PC-3 (cell line): ENCODE results near the gene TRABD2B. TPM values are rescaled to one million over a fixed set of nuclear protein-coding genes. Genes with fewer than 3 reads are reported as not detected.

ENCODE experiments used
- ATAC-seq: fragments of 200-7000 bp; cut with Tn5 transposase; 2 replicates; pipeline ENCODE4 v1.9.1; 2020; ENCODE audit warnings: mild to moderate bottlenecking, moderate library complexity
- BruUV-seq: library from RNA; stranded (reverse); fragments of 400-500 nt; replicated peaks from 2 replicates; lab custom pipeline; 2021; lab: Mats Ljungman, UMichigan
- CTCF ChIA-PET: fragments of 300-600 bp; sonication (Branson Sonifier 250); formaldehyde crosslinking; loops from one replicate; lab custom pipeline; 2022; ENCODE audit warnings: antibody characterized with exemption; lab: Charles Lee
- POLR2A ChIA-PET: fragments of 300-600 bp; sonication (Branson Sonifier 250); formaldehyde crosslinking; loops from one replicate; lab custom pipeline; 2022; ENCODE audit warnings: antibody characterized with exemption; ENCODE audit not compliant: unreplicated experiment; lab: Charles Lee
- DNase-seq: peaks from one replicate; pipeline ENCODE4 v3.0.0-alpha.2; 2015
- H2AFZ ChIP-seq: fragments of 300-600 bp; sonication (generic); 2 replicates; pipeline ENCODE4 v1.6.0; 2016; ENCODE audit warnings: antibody characterized with exemption, low read length
- H3F3A ChIP-seq: fragments of 300-600 bp; sonication (generic); one replicate; pipeline ENCODE4 v1.6.0; 2017; ENCODE audit warnings: antibody characterized with exemption, low read length, control low read depth, mild to moderate bottlenecking; ENCODE audit not compliant: unreplicated experiment
- H3K27ac ChIP-seq: fragments of 300-600 bp; sonication (generic); 2 replicates; pipeline ENCODE4 v1.5.1; 2016; ENCODE audit warnings: mild to moderate bottlenecking, low read length
- H3K27me3 ChIP-seq: fragments of 300-600 bp; sonication (generic); 2 replicates; pipeline ENCODE4 v1.6.1; 2016; ENCODE audit warnings: low read length, mixed read lengths
- H3K36me3 ChIP-seq: fragments of 300-600 bp; sonication (generic); 2 replicates; pipeline ENCODE4 v1.6.1; 2016; ENCODE audit warnings: low read depth, mixed run types, low read length, mixed read lengths
- H3K4me1 ChIP-seq: fragments of 300-600 bp; sonication (generic); 2 replicates; pipeline ENCODE4 v1.5.1; 2016; ENCODE audit warnings: low read length; ENCODE audit not compliant: insufficient read depth
- H3K4me2 ChIP-seq: fragments of 300-600 bp; sonication (generic); 2 replicates; pipeline ENCODE4 v1.6.0; 2016; ENCODE audit warnings: low read length
- H3K4me3 ChIP-seq: fragments of 300-600 bp; sonication (generic); 2 replicates; pipeline ENCODE4 v1.5.1; 2016; ENCODE audit warnings: mild to moderate bottlenecking, low read length, mixed read lengths
- H3K79me2 ChIP-seq: fragments of 300-600 bp; sonication (generic); 2 replicates; pipeline ENCODE4 v1.6.1; 2017; ENCODE audit warnings: low read length, mixed read lengths
- H3K9ac ChIP-seq: fragments of 300-600 bp; sonication (generic); 2 replicates; pipeline ENCODE4 v1.6.0; 2016; ENCODE audit warnings: mild to moderate bottlenecking, low read length
- H3K9me2 ChIP-seq: fragments of 300-600 bp; sonication (generic); replicated peaks from 2 replicates; pipeline ENCODE4 v1.6.1; 2016; ENCODE audit warnings: mixed run types, low read length, mixed read lengths
- H3K9me3 ChIP-seq: fragments of 300-600 bp; sonication (generic); 2 replicates; pipeline ENCODE4 v1.6.1; 2016; ENCODE audit warnings: low read length, mixed read lengths
- H4K20me1 ChIP-seq: fragments of 300-600 bp; sonication (generic); 2 replicates; pipeline ENCODE4 v1.6.1; 2016; ENCODE audit warnings: low read length, mixed read lengths
- CTCF ChIP-seq: fragments of 300-600 bp; sonication (generic); conservative IDR thresholded peaks from 2 replicates; pipeline ENCODE4 v1.5.1; 2017; ENCODE audit warnings: antibody characterized with exemption, low read depth, mild to moderate bottlenecking, low read length
- EZH2 ChIP-seq: fragments of 300-600 bp; sonication (generic); IDR thresholded peaks from one replicate; pipeline ENCODE4 v1.6.1; 2017; ENCODE audit warnings: antibody characterized with exemption, mild to moderate bottlenecking, low read length; ENCODE audit not compliant: unreplicated experiment
- EZH2phosphoT487 ChIP-seq: fragments of 300-600 bp; sonication (generic); IDR thresholded peaks from 2 replicates; pipeline ENCODE4 v1.6.1; 2018; ENCODE audit warnings: mild to moderate bottlenecking, antibody characterized with exemption, low read length, borderline replicate concordance
- intact Hi-C: fragments of 100-400 bp; cut with micrococcal nuclease; formaldehyde crosslinking; loops from 2 replicates; pipeline ENCODE4 v1.9.0; 2023
- total RNA-seq: library from RNA; depleted of rRNA; stranded (reverse); fragments of >200 nt; gene quantifications from 2 replicates; pipeline ENCODE4 v1.2.3, GENCODE V29; 2014

The TRABD2B gene
- total RNA-seq, 1 experiment from 2014 or later = 0.44 TPM

GRCh38 chr1:47722909-47723580 lies 274.1 kb downstream of the TRABD2B start:
- ChIA-PET CTCF (no interaction called here), POLR2A (no interaction called here)

DNA sequence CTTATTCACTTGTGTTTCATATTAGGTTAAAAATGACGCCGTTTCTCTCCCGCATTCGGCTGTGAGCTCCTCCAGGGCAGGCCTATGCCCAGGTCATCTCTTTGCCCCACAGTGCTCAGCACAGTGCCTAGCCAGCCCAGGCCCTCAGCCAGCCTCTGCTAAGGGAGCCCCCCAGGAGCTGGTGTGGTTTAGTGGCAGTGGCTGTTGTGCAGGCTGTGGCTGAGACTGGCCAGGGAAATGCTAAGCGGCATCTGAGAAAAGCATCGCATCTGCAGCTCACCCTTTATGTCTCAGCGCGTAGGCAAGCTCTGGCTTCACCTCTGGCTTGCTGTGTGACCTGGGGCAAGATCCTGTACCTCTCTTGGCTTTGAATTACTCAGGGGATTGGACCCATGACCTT lies 275.1 kb downstream of the TRABD2B start:
- Histone ChIP-seq H3K9ac (no peak overlapping the region), H3K79me2 (no peaks in the 10 kb centered on the region), H3K27ac (no peak overlapping the region), H3K36me3 (no peaks in the 10 kb centered on the region), H4K20me1 (no peaks in the 10 kb centered on the region), H3K9me2 (no peaks in the 10 kb centered on the region), H3F3A (no peaks in the 10 kb centered on the region), H3K27me3 (peaks cover 67% of the 10 kb centered on the region), H3K4me1 (no peaks in the 10 kb centered on the region), H3K4me3 (no peak overlapping the region), H3K9me3 (no peaks in the 10 kb centered on the region), H2AFZ (no peak overlapping the region), H3K4me2 (no peak overlapping the region)
- DNase-seq = no peak
- BruUV-seq = no TSS peak
- POLR2A ChIA-PET = no interaction called here
- no peak for ATAC-seq
- intact Hi-C loops = loop anchor here (10.0 kb wide), 1 partner anchor 547 kb away; no protein-coding TSS in a partner anchor
- TF ChIP-seq EZH2phosphoT487 = no peak
- TF ChIP-seq CTCF = no peak
- no peak for TF ChIP-seq EZH2
- CTCF ChIA-PET = no interaction called here

More at GRCh38 chr1:47722909-47723580, 274.1 kb downstream of the TRABD2B start:
- Histone ChIP-seq H3F3A (no peaks in the 10 kb centered on the region), H3K9me3 (no peaks in the 10 kb centered on the region), H3K9me2 (no peaks in the 10 kb centered on the region), H3K4me3 (no peak overlapping the region), H2AFZ (no peak overlapping the region), H3K9ac (no peak overlapping the region), H4K20me1 (no peaks in the 10 kb centered on the region), H3K4me1 (no peaks in the 10 kb centered on the region), H3K4me2 (no peak overlapping the region), H3K36me3 (no peaks in the 10 kb centered on the region), H3K27ac (no peak overlapping the region), H3K79me2 (no peaks in the 10 kb centered on the region), H3K27me3 (peaks cover 58% of the 10 kb centered on the region)
- TF ChIP-seq EZH2 = no peak
- DNase-seq (no peak), ATAC-seq (no peak)
- intact Hi-C loops = loop anchor here (10.0 kb wide), 1 partner anchor 548 kb away; no protein-coding TSS in a partner anchor
- BruUV-seq = no TSS peak

- CTCF ChIA-PET = no interaction called here
- no peaks in the 10 kb centered on the region for H3K79me2 ChIP-seq
- no peak overlapping the region for H2AFZ ChIP-seq
- no peaks in the 10 kb centered on the region for H4K20me1 ChIP-seq
- no peaks in the 10 kb centered on the region for H3F3A ChIP-seq
- no peaks in the 10 kb centered on the region for H3K4me1 ChIP-seq
- H3K9me2 ChIP-seq = no peaks in the 10 kb centered on the region
- H3K4me3 ChIP-seq = no peak overlapping the region
- H3K27me3 ChIP-seq = peaks cover 78% of the 10 kb centered on the region
- H3K9me3 ChIP-seq = no peaks in the 10 kb centered on the region
- POLR2A ChIA-PET = no interaction called here
- intact Hi-C loops = loop anchor here (10.0 kb wide), 1 partner anchor 545 kb away; no protein-coding TSS in a partner anchor
- H3K27ac ChIP-seq = no peak overlapping the region
- ATAC-seq (no peak), DNase-seq (no peak)
- no TSS peak for BruUV-seq
- no peak overlapping the region for H3K9ac ChIP-seq
- no peaks in the 10 kb centered on the region for H3K36me3 ChIP-seq
- H3K4me2 ChIP-seq = no peak overlapping the region
- no peak for TF ChIP-seq EZH2
- TF ChIP-seq CTCF = no peak
- no peak for TF ChIP-seq EZH2phosphoT487
Measured at GRCh38 chr1:47720111-47720510, 277.1 kb downstream of the TRABD2B start.
